Uterus (tissue), 2 donors: ENCODE results near the gene PLB1.

Experiments
- POLR2A ChIP-seq, 2 donors: fragments of 450-650 bp; IDR thresholded peaks; one replicate each; pipeline ENCODE4 v1.6.1; 2016; ENCODE audit warnings: antibody characterized with exemption in 2 of 2, mild to moderate bottlenecking in 1 of 2, moderate library complexity in 1 of 2
- TF ChIP-seq, protein P1 (sequence below), 4 experiments: fragments of 200-600 bp in 2 of 4; fragments of 450-650 bp in 2 of 4; sonication (generic) in 2 of 4; IDR thresholded peaks; one replicate each; pipeline ENCODE4 v1.5.1; 2016 to 2019; ENCODE audit warnings: antibody characterized with exemption in 4 of 4, mild to moderate bottlenecking in 2 of 4, moderate library complexity in 1 of 4

DNA sequence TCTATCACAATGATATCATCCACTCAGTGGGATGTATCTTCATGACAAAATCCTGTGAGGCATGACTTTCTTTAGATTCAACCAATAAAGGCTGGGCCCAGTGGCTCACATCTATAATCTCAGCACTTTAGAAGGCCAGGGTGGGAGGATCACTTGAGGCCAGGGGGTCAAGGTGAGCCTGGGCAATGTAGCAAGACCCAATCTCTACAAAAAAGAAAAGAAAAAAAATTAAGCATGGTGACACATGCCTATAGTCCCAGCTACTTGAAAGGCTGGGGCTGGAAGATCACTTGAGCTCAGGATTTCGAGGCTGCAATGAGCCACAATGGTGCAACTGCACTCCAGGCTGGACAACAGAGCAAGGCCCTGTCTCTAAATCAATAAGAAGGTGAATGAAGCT, 68.0 kb downstream of the PLB1 start:
- no peak for TF ChIP-seq POLR2A (IDR thresholded peaks at IDR 0.05)
- TF ChIP-seq, protein P1, sequence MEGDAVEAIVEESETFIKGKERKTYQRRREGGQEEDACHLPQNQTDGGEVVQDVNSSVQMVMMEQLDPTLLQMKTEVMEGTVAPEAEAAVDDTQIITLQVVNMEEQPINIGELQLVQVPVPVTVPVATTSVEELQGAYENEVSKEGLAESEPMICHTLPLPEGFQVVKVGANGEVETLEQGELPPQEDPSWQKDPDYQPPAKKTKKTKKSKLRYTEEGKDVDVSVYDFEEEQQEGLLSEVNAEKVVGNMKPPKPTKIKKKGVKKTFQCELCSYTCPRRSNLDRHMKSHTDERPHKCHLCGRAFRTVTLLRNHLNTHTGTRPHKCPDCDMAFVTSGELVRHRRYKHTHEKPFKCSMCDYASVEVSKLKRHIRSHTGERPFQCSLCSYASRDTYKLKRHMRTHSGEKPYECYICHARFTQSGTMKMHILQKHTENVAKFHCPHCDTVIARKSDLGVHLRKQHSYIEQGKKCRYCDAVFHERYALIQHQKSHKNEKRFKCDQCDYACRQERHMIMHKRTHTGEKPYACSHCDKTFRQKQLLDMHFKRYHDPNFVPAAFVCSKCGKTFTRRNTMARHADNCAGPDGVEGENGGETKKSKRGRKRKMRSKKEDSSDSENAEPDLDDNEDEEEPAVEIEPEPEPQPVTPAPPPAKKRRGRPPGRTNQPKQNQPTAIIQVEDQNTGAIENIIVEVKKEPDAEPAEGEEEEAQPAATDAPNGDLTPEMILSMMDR (IDR thresholded peaks at IDR 0.05): no peak
